Activated naive CD8-positive, alpha-beta T cell treated with anti-CD3 and anti-CD28 coated beads, Interleukin-2, amount 50 U/mL, for 16 hours (primary cell): Measurements from ENCODE around the gene C12orf50.
"Not testable (repeated sequence)": the region's sequence is repeated elsewhere in the genome, so short reads cannot be mapped to it uniquely, and the experiment has no call there.

Experiments
- DNase-seq: peaks from one replicate; pipeline ENCODE4 v3.0.0-alpha.2; 2020; ENCODE audit warnings: low read depth, low spot score

Gene C12orf50

DNA sequence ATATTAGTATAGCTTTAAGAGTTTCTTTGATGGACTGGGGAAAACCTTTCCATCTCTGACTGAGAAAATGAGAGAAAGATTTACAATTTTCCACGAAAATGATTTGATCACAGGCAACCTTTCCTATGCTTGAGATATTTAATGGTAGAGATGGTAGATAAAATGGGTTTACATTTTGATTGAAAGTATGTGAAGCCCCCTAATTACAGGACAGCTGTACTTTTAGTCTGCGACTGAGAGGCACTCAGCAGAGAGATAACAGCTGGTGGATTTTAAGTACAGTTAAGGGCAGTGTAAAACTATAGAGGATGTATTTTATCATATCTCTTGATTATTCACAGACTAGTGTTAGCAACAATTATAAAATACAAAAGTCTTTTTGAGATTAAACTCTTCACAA lies 40.7 kb downstream of the C12orf50 start:
- no peak for DNase-seq

DNA sequence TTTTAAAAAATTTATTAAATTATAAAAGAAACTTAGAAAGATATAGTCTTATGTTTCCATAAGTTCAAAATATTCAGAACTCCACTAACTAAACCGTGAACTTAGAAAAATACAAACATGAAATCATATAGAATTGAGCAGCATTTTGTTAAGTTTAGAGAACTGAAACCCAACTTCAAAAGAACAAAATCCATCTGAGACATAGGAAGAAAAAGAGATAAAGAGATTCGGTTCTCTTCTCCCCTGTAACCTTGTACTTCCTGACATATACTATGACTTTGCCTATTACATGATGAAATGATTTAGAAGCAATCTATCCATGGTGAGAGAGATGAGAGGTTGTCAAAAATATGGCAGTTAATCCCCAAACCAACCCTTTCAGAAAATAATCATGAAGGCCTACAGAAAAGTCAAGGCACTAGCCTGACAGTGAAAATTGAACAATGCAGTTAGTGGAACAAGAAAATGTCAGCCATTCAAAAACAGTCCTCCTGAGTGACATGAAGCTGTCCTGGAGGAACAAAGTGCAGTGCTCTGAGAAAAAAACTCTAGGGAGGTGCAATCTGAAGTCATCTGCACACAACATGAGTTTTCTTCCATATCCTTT lies 44.0 kb downstream of the C12orf50 start:
- DNase-seq = no peak

DNA sequence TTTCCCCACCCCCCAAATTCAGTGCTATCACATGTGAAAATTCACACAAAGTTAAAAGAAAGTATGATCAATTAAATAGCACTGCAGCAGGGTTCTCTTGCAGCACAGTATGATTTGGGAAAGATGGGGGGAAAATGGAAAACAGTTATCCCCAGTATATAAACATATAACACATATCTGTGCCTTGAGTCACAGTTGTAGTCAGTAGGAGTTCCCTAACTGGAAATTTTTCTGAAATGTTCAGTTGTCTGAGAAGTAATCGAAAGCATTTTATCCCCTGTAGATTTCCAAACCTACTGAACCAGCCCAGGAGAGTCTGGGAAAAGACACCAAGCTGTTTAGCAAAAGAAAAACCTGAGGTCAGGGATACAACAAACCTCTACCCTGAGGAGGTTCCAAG lies 47.0 kb downstream of the C12orf50 start:
- DNase-seq = no peak

DNA sequence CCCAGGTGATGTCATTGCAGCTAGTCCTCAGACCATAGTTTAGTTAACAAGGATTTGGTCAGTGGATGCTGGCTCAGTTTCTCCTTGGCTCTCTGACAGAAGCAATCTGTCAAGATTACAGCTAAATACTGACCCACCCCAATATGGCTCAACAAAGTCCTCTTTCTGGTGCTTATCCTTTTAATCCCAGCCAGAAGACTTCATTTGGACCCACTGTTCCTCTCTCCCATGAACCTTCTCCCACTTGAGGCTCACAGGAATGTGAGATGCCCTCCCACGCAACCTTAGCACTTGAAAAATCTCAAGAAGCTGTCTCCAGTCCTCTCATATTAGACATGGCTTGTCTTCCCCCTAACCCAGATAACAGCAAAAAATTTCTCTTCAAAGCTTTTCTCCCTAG lies 47.7 kb downstream of the C12orf50 start:
- no peak for DNase-seq

DNA sequence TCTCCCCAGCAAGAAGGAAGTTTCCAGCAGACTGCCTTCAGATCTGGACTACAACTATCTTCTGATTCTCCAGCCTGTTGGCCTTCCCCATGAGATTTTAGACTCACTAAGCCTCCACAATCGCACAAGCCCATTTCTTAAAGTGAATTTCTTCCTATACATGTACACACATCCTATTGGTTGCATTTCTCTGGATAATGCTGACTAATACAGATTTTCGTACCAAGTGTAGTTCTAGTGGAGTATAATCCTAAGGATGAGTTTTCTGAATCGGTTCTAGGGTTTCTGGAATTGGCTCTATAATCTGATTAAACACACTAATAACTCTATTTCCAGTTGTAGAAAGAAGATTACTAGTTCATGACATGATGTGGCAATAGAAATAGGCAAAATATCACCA lies 53.3 kb downstream of the C12orf50 start:
- DNase-seq = no peak

DNA sequence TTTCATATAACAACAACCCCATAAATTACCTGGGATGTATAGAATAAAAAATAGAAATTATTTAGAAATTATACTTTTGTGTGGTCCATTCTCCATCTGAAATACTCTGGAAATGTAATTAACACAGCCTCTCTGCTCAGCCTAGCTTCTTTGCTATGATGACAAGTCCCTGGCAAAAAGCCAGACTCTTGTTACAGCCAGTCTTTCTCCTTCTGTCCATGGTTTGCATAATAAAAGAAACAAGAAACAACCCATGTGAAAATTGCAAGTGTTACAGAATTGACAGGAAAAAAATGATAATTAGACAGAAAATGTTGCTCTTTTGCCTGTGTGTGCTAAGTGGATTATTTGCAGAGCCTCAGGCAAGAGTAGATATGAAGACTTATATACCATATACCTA lies 61.3 kb downstream of the C12orf50 start:
- no peak for DNase-seq

GRCh38 chr12:87960566-87960965 lies 68.6 kb downstream of the C12orf50 start:
- DNase-seq = no peak

DNA sequence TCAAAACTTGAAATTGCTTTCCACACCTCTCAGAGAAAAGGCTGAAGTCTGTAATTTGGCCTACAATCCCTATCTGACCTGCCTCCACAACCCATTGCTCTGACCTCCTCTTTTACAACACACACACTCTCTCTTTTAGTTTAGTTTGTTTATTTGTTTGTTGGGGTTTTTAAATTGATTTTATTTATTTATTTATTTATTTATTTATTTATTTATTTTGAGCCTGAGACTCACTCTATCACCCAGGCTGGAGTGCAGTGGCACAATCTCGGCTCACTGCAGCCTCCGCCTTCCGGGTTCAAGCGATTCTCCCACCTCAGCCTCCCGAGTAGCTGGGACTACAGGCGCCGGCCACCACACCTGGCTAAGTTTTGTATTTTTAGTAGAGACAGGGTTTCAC lies 75.2 kb downstream of the C12orf50 start:
- not testable (repeated sequence) for DNase-seq

DNA sequence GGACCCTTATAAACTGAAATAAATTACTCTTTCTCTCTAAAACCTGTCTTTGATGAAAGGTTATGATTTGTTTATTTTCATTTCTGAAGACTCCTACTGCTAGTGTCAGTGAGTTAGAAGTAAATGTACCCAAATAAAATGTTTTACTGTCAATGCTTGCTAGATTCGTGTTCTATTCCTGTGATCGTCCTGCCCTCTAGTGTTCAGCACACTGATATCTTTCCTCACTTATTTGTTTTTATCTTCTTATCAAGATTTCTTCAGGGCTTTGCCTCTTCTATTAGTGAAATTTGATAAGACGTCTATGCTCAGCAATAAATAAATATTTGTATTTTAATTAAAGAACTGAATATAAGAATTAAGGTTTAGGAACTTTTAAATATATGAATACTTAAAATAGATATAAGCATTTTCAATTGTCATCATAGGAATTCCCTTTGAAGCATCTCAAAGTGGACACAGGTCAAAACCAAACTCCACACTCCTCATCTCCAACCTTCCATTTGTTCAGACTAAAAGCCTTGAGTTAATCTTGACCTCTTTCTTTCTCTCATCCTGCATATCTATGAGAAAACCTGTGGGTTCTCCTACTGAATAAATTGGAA lies 75.8 kb downstream of the C12orf50 start:
- DNase-seq = no peak

GRCh38 chr12:87952850-87953249 lies 76.4 kb downstream of the C12orf50 start:
- DNase-seq = no peak

- DNase-seq = no peak
Observed at GRCh38 chr12:87952223-87952622, 77.0 kb downstream of the C12orf50 start.

DNA sequence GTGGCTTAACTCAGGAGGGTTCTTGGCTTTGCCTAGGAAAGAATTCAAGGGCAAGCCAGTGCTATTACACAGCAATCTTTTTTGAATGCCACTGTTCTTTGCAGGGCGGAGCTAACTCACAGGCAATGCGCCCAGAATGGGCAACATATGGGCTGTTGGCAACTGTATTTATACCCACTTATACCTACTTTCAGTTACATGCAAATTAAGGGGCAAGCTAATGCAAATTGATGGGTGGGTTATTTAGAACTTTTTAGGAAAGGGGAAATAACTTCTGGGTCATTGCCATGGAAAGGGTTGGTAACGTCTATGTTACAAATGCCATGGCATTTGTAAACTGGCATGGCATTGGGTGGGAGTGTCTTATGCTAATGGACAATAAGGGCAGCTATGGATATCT lies 85.4 kb downstream of the C12orf50 start:
- DNase-seq = no peak

DNA sequence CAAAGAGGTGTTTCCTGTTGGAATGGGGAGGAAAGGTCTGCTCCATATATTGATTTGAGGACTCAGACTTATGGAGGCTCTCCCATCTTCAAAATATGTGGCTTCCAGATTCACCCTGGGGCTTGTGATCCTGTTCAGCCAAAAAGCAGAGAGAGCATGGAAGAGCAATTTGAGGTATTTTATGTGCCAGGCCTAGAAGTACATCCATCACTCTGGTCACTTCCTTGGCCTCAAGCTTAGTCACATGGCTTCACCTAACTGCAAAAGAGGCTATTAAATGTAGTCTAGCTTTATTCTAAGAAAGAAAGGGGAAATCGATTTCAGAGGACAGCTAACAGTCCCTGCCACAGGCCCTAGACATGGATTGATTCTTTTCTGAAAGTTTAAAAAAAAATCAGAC lies 86.2 kb downstream of the C12orf50 start:
- DNase-seq = no peak

- no peak for DNase-seq
Observed at GRCh38 chr12:87939182-87939581, 90.0 kb downstream of the C12orf50 start.

DNA sequence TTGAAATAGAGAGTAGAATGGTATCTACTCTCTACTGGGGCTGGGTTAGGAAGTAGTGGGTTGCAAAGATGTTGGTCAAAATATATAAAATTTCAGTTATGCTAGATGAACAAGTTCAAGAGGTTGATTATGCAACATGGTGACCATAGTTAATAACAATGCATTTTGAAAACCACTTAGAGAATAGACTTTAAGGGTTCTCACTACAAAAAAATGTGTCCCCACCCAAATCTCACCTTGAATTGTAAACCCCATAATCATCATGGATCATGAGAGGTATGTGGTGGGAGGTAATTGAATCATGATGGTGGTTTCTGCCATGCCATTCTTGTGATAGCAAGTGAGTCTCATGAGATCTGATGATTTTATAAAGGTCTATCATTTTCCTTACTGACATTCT lies 94.0 kb downstream of the C12orf50 start:
- no peak for DNase-seq

DNA sequence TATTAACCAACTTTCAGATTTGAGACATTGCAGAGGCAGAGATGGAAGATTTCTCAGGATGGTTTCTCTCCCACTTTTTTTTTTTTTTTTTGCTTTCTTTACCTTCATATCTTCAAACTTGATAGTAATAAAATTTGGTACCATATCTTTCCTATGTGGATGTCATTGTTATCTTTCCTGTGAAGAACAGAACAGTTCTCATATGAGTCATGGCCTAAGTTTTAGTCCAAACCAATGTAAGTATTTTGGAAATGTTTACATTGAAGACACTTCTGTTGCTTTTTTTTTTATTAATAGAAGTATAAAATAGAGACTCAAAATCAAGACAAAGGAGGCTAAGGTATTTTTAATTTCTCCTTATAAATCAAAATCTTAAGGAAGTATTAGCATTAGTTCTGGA lies 95.2 kb downstream of the C12orf50 start:
- no peak for DNase-seq

- no peak for DNase-seq
Observed at GRCh38 chr12:87931812-87932211, 97.4 kb downstream of the C12orf50 start.

DNA sequence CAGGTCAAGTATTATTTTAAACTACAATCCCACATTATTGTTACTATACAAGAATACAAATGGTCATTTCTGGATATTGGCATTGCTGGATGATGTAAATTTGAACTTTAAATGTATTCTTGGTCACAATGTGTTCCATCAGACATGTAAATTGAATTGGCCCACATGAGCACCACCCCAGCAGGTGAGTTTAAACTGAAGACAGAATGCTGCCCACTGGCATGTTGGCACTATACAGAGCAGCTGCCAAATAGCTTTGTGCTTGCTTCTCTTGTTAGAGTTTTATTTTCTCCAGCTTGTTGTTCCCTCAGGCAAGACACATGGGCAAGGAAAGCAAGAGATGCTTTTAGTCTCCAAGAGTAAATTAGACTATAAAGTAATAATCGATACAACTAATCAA lies 98.6 kb downstream of the C12orf50 start:
- DNase-seq = no peak
